ENCODE measurements around the gene VPS13C.

DNA sequence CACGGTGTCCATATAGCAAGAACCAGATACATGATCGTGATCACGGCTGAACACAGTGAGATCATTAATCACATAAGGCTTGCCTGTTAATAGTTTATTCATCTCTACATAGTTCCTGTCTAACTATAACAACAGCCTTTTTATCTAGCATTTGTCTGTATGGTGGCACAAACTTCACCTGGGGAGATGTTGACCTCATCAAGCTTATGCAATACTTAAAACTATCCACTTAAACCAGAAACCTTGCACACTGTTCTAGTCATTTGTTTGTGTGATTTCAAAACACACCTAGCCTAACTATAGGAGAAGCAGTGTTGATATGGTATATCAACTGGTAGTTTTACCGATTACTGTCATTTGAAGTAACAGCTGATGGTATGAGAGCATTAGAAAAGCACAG is 124.8 kb downstream of the VPS13C start:
- TF ChIP-seq, protein P1, sequence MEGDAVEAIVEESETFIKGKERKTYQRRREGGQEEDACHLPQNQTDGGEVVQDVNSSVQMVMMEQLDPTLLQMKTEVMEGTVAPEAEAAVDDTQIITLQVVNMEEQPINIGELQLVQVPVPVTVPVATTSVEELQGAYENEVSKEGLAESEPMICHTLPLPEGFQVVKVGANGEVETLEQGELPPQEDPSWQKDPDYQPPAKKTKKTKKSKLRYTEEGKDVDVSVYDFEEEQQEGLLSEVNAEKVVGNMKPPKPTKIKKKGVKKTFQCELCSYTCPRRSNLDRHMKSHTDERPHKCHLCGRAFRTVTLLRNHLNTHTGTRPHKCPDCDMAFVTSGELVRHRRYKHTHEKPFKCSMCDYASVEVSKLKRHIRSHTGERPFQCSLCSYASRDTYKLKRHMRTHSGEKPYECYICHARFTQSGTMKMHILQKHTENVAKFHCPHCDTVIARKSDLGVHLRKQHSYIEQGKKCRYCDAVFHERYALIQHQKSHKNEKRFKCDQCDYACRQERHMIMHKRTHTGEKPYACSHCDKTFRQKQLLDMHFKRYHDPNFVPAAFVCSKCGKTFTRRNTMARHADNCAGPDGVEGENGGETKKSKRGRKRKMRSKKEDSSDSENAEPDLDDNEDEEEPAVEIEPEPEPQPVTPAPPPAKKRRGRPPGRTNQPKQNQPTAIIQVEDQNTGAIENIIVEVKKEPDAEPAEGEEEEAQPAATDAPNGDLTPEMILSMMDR (IDR thresholded peaks at IDR 0.05; ENCODE audit: low read depth, low read length, poor library complexity, severe bottlenecking) = no peak
- no peak for TF ChIP-seq EZH2phosphoT487 (IDR thresholded peaks at IDR 0.05; ENCODE audit: borderline replicate concordance, low read length)
